Measurements from ENCODE around the gene SLC25A30. TPM values are rescaled to one million over a fixed set of nuclear protein-coding genes. Genes with fewer than 3 reads are reported as not detected.

SLC25A30 gene
- total RNA-seq, 4 donors from 2014 or later: 7.4 to 16.3 (median 13.1) TPM

GRCh38 chr13:45364876-45365557 lies 53.2 kb downstream of the SLC25A30 start:
- Histone ChIP-seq H3K36me3 (peaks cover 0 to 63% of the 10 kb centered on the region in 2 donors), H3K9me3 (no peaks in the 10 kb centered on the region), H3K27me3 (no peaks in the 10 kb centered on the region), H3K4me1 (peaks cover 0 to 20% (median 0%) of the 10 kb centered on the region in 3 donors), H3K4me3 (no peak overlapping the region), H3K27ac (no peak overlapping the region)
- 92 to 93% methylated on average over 6 of the region's 10 CpGs for WGBS, 2 donors (ENCODE audit: low coverage in 1 of 2)
- ATAC-seq: no peak
- TF ChIP-seq EP300 (IDR thresholded peaks at IDR 0.05) (no peak), POLR2AphosphoS5 (IDR thresholded peaks at IDR 0.05) (no peak), CTCF (IDR thresholded peaks at IDR 0.05) (no peak), POLR2A (IDR thresholded peaks at IDR 0.05) (no peak)

GRCh38 chr13:45362939-45363338 lies 55.2 kb downstream of the SLC25A30 start:
- Histone ChIP-seq H3K36me3 (peaks cover 0 to 75% of the 10 kb centered on the region in 2 donors), H3K4me3 (no peak overlapping the region), H3K27me3 (no peaks in the 10 kb centered on the region), H3K27ac (no peak overlapping the region), H3K4me1 (peaks cover 0 to 8% (median 0%) of the 10 kb centered on the region in 3 donors), H3K9me3 (no peaks in the 10 kb centered on the region)
- WGBS, 2 donors (ENCODE audit: low coverage in 1 of 2): 60% methylated on average over 1 of the region's 2 CpGs; no CpG with 5 or more reads in 1 of the 2 donors
- no peak for ATAC-seq
- TF ChIP-seq POLR2A (IDR thresholded peaks at IDR 0.05): no peak
- TF ChIP-seq EP300 (IDR thresholded peaks at IDR 0.05): no peak
- no peak for TF ChIP-seq POLR2AphosphoS5 (IDR thresholded peaks at IDR 0.05)
- no peak for TF ChIP-seq CTCF (IDR thresholded peaks at IDR 0.05)

- H3K9me3 ChIP-seq: no peaks in the 10 kb centered on the region
- H3K27me3 ChIP-seq: no peaks in the 10 kb centered on the region
- H3K27ac ChIP-seq: no peak overlapping the region
- TF ChIP-seq CTCF (IDR thresholded peaks at IDR 0.05) (no peak), POLR2A (IDR thresholded peaks at IDR 0.05) (no peak), POLR2AphosphoS5 (IDR thresholded peaks at IDR 0.05) (no peak), EP300 (IDR thresholded peaks at IDR 0.05) (no peak)
- H3K36me3 ChIP-seq: peaks cover 0 to 87% of the 10 kb centered on the region in 2 donors
- no peak for ATAC-seq
- no peaks in the 10 kb centered on the region for H3K4me1 ChIP-seq
- WGBS, 2 donors (ENCODE audit: low coverage in 1 of 2): 87 to 92% methylated on average over 10 to 14 of the region's 14 CpGs
- no peak overlapping the region for H3K4me3 ChIP-seq
Measured at GRCh38 chr13:45361596-45362206, 56.5 kb downstream of the SLC25A30 start.

GRCh38 chr13:45356966-45357672 lies 61.1 kb downstream of the SLC25A30 start:
- WGBS, 2 donors (ENCODE audit: low coverage in 1 of 2): 73 to 75% methylated on average over 3 to 7 of the region's 7 CpGs
- no peak overlapping the region for H3K4me3 ChIP-seq
- no peak for ATAC-seq

More at GRCh38 chr13:45356966-45357672, 61.1 kb downstream of the SLC25A30 start:
- Histone ChIP-seq H3K27me3 (no peaks in the 10 kb centered on the region), H3K27ac (no peak overlapping the region), H3K36me3 (peaks cover 0 to 96% of the 10 kb centered on the region in 2 donors), H3K9me3 (no peaks in the 10 kb centered on the region), H3K4me1 (no peaks in the 10 kb centered on the region)
- TF ChIP-seq POLR2A (IDR thresholded peaks at IDR 0.05): no peak
- no peak for TF ChIP-seq CTCF (IDR thresholded peaks at IDR 0.05)
- TF ChIP-seq POLR2AphosphoS5 (IDR thresholded peaks at IDR 0.05): no peak
- TF ChIP-seq EP300 (IDR thresholded peaks at IDR 0.05): no peak
